ENCODE measurements around the gene B3GNT9. TPM values are rescaled to one million over a fixed set of nuclear protein-coding genes. Genes with fewer than 3 reads are reported as not detected.

Gene B3GNT9
- total RNA-seq, 1 experiment from 2014 or later = 2.3 TPM

DNA sequence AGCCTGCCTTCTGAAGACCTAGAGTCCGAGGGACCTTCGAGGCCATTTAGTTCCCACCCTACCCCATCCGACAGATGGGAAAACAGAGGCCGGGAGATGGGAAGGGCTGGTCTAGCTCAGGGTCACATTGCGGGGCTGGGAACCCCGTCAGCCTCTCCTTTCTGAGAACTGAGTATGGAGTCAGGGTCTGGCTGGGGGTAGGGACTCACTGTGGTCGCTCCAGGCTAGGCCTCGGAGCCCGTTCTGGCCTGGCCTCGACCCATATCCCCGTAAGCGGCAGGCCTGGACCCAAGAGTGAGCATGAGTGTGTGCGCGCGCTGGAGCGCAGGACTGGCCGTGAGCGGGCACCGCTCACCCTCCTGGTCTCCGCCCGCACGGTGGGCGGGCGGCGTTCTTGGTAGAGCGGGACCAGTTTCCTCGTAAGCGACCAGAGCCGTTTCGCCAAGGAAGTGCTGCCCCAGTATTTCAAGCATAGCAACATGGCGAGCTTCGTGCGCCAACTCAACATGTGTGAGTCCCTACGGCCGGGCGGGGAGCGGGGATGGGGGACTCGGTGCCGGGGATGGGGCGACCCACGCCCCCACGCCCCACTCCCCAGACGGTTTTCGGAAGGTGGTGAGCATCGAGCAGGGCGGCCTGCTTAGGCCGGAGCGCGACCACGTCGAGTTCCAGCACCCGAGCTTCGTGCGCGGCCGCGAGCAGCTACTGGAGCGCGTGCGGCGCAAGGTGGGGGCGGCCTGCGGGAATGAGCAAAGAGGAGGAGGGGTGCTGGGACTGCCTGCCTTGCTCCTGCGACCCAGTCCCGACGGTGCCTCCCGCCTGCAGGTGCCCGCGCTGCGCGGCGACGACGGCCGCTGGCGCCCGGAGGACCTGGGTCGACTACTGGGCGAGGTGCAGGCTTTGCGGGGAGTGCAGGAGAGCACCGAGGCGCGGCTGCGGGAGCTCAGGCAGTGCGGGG, 14.6 kb upstream of the B3GNT9 start:
- ChIA-PET CTCF (no interaction called here), POLR2A (ENCODE audit: unreplicated experiment) (no interaction called here)
- H3K79me2 ChIP-seq (ENCODE audit: low read length) = no peaks in the 10 kb centered on the region
- DNase-seq = no peak
- no peak overlapping the region for H3K27ac ChIP-seq (ENCODE audit: low read length)
- H3K4me3 ChIP-seq (ENCODE audit: low read length) = no peak overlapping the region
- H3K4me2 ChIP-seq (ENCODE audit: low read length) = no peak overlapping the region
- H3K36me3 ChIP-seq (ENCODE audit: low read depth, low read length) = no peaks in the 10 kb centered on the region
- TF ChIP-seq, protein P1, sequence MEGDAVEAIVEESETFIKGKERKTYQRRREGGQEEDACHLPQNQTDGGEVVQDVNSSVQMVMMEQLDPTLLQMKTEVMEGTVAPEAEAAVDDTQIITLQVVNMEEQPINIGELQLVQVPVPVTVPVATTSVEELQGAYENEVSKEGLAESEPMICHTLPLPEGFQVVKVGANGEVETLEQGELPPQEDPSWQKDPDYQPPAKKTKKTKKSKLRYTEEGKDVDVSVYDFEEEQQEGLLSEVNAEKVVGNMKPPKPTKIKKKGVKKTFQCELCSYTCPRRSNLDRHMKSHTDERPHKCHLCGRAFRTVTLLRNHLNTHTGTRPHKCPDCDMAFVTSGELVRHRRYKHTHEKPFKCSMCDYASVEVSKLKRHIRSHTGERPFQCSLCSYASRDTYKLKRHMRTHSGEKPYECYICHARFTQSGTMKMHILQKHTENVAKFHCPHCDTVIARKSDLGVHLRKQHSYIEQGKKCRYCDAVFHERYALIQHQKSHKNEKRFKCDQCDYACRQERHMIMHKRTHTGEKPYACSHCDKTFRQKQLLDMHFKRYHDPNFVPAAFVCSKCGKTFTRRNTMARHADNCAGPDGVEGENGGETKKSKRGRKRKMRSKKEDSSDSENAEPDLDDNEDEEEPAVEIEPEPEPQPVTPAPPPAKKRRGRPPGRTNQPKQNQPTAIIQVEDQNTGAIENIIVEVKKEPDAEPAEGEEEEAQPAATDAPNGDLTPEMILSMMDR (conservative IDR thresholded peaks at IDR 0.05; ENCODE audit: low read depth, low read length) = no peak
- TF ChIP-seq EZH2 (IDR thresholded peaks at IDR 0.05; ENCODE audit: low read length, unreplicated experiment) (no peak), EZH2phosphoT487 (IDR thresholded peaks at IDR 0.05; ENCODE audit: borderline replicate concordance, low read length) (no peak)
- no peak for ATAC-seq
- no TSS peak for BruUV-seq (replicated peaks)
- H4K20me1 ChIP-seq (ENCODE audit: low read length) = no peaks in the 10 kb centered on the region
- no peak overlapping the region for H2AFZ ChIP-seq (ENCODE audit: low read length)
- H3K27me3 ChIP-seq (ENCODE audit: low read length) = no peaks in the 10 kb centered on the region
- H3K9me3 ChIP-seq (ENCODE audit: low read length) = no peaks in the 10 kb centered on the region
- H3F3A ChIP-seq (ENCODE audit: low read length, unreplicated experiment) = no peaks in the 10 kb centered on the region
- H3K4me1 ChIP-seq (ENCODE audit: insufficient read depth, low read length) = peaks cover 17% of the 10 kb centered on the region
- no peaks in the 10 kb centered on the region for H3K9me2 ChIP-seq (replicated peaks; ENCODE audit: low read length)
- intact Hi-C loops (cut with micrococcal nuclease) = no loop called here
- no peak overlapping the region for H3K9ac ChIP-seq (ENCODE audit: low read length)

DNA sequence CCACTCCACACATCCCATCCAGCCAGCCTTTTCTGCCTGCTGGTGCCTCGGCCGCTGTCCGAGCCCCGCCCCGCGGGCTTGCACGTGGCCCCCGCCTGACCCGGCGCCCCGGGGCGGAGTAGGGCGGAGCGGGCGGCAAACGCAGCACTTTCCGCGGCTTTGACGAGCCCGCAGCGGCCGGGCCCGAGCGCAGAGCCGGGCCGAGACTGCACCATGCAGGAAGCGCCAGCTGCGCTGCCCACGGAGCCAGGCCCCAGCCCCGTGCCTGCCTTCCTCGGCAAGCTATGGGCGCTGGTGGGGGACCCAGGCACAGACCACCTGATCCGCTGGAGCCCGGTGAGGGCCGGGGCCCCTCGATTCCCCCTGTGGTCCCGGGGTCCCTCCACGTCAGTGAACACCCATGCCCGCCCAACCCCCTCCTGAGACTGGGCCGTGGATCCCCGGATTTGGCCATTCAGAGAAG, 13.8 kb upstream of the B3GNT9 start, which contains the start of gene HSF4:
Gene HSF4, plus strand, starts transcription at position 147 of the 463 bp plus-strand sequence. Its CDS starts 67 bp downstream, at position 214.
- ChIA-PET CTCF (no interaction called here), POLR2A (ENCODE audit: unreplicated experiment) (no interaction called here)
- H3K4me1 ChIP-seq (ENCODE audit: insufficient read depth, low read length) = peaks cover 12% of the 10 kb centered on the region
- H4K20me1 ChIP-seq (ENCODE audit: low read length) = no peaks in the 10 kb centered on the region
- BruUV-seq (replicated peaks) = no TSS peak
- DNase-seq (no peak), ATAC-seq (no peak)
- H3F3A ChIP-seq (ENCODE audit: low read length, unreplicated experiment) = no peaks in the 10 kb centered on the region
- TF ChIP-seq EZH2phosphoT487 (IDR thresholded peaks at IDR 0.05; ENCODE audit: borderline replicate concordance, low read length) (no peak), EZH2 (IDR thresholded peaks at IDR 0.05; ENCODE audit: low read length, unreplicated experiment) (no peak)
- TF ChIP-seq, protein P1 (conservative IDR thresholded peaks at IDR 0.05; ENCODE audit: low read depth, low read length) = no peak
- no peak within 1 kb of the TSS for H3K27ac ChIP-seq (ENCODE audit: low read length)
- no peaks in the 10 kb centered on the region for H3K27me3 ChIP-seq (ENCODE audit: low read length)
- no peaks in the 10 kb centered on the region for H3K9me2 ChIP-seq (replicated peaks; ENCODE audit: low read length)
- H3K4me3 ChIP-seq (ENCODE audit: low read length) = no peak within 1 kb of the TSS
- intact Hi-C loops (cut with micrococcal nuclease) = loop anchor here (5.0 kb wide), 1 partner anchor 147 kb away; no protein-coding TSS in a partner anchor
- H3K4me2 ChIP-seq (ENCODE audit: low read length) = no peak within 1 kb of the TSS
- H3K79me2 ChIP-seq (ENCODE audit: low read length) = no peaks in the 10 kb centered on the region
- no peak within 1 kb of the TSS for H2AFZ ChIP-seq (ENCODE audit: low read length)
- no peaks in the 10 kb centered on the region for H3K9me3 ChIP-seq (ENCODE audit: low read length)
- no peaks in the 10 kb centered on the region for H3K36me3 ChIP-seq (ENCODE audit: low read depth, low read length)
- no peak within 1 kb of the TSS for H3K9ac ChIP-seq (ENCODE audit: low read length)
